NOMO-1 treated with dmso at 0.1 percent for 144 hours (cell line): ENCODE measurements around the gene DOCK4.
"Not testable (repeated sequence)": the region's sequence is repeated elsewhere in the genome, so short reads cannot be mapped to it uniquely, and the experiment has no call there.

Experiments used
- DNase-seq: peaks from one replicate; lab custom pipeline; 2025; ENCODE audit not compliant: unreplicated experiment; lab: John Stamatoyannopoulos, UW

DOCK4 gene

GRCh38 chr7:112136271-112137008 is 69.8 kb downstream of the DOCK4 start:
- no peak for DNase-seq

GRCh38 chr7:112135815-112136214 is 70.4 kb downstream of the DOCK4 start:
- DNase-seq, result no peak

GRCh38 chr7:112134039-112134438 is 72.2 kb downstream of the DOCK4 start:
- DNase-seq, result no peak

GRCh38 chr7:112133328-112133727 is 72.9 kb downstream of the DOCK4 start:
- no peak for DNase-seq

GRCh38 chr7:112132051-112132694 is 74.0 kb downstream of the DOCK4 start:
- DNase-seq, result no peak

- DNase-seq, result no peak
Observed at GRCh38 chr7:112130729-112131410, 75.3 kb downstream of the DOCK4 start.

- DNase-seq, result no peak
Observed at GRCh38 chr7:112129655-112130323, 76.4 kb downstream of the DOCK4 start.

- DNase-seq, result not testable (repeated sequence)
Observed at GRCh38 chr7:112128461-112129425, 77.5 kb downstream of the DOCK4 start.

GRCh38 chr7:112128041-112128440 is 78.2 kb downstream of the DOCK4 start:
- not testable (repeated sequence) for DNase-seq

- DNase-seq, result no peak
Observed at GRCh38 chr7:112125250-112125649, 80.9 kb downstream of the DOCK4 start.

GRCh38 chr7:112124061-112124766 is 82.0 kb downstream of the DOCK4 start:
- no peak for DNase-seq

GRCh38 chr7:112122798-112123197 is 83.4 kb downstream of the DOCK4 start:
- DNase-seq, result no peak

- no peak for DNase-seq
Observed at GRCh38 chr7:112122144-112122543, 84.1 kb downstream of the DOCK4 start.

GRCh38 chr7:112121318-112121717 is 84.9 kb downstream of the DOCK4 start:
- DNase-seq, result no peak

- no peak for DNase-seq
Observed at GRCh38 chr7:112120696-112121217, 85.4 kb downstream of the DOCK4 start.

GRCh38 chr7:112118581-112119566 is 87.3 kb downstream of the DOCK4 start:
- no peak for DNase-seq

- no peak for DNase-seq
Observed at GRCh38 chr7:112116894-112117293, 89.3 kb downstream of the DOCK4 start.

- no peak for DNase-seq
Observed at GRCh38 chr7:112116358-112116757, 89.8 kb downstream of the DOCK4 start.
